CD4-positive, alpha-beta T cell treated with Interleukin-15 for 1 hour (primary cell): Measurements from ENCODE around the gene GAP43.
"Not testable (repeated sequence)": the region's sequence is repeated elsewhere in the genome, so short reads cannot be mapped to it uniquely, and the experiment has no call there.

Source experiments
- DNase-seq: peaks from one replicate; pipeline ENCODE4 v3.0.0-alpha.2; 2020

GAP43 gene

DNA sequence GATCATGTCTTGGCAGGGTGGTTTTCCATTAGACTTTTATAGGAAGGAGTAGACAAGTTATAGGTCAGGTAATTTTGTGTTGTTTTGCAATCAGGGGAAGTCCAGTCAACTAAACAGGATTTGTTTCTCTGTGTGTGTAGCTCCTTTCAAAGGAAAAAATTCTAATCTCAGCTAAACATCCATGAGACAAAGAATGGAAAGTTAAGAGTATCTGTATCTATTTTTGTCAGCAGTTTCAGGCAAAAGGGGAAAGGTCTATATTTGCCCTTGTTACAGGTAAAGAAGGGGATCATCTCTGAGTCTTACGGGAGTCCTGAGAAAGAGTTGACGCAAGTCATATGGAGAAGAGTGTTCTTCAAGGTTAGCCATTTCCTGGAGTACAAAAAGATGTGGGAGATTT lies 79.3 kb downstream of the GAP43 start:
- no peak for DNase-seq

GRCh38 chr3:115704661-115705338 lies 81.5 kb downstream of the GAP43 start:
- DNase-seq: no peak

GRCh38 chr3:115706311-115706829 lies 83.1 kb downstream of the GAP43 start:
- DNase-seq: no peak

DNA sequence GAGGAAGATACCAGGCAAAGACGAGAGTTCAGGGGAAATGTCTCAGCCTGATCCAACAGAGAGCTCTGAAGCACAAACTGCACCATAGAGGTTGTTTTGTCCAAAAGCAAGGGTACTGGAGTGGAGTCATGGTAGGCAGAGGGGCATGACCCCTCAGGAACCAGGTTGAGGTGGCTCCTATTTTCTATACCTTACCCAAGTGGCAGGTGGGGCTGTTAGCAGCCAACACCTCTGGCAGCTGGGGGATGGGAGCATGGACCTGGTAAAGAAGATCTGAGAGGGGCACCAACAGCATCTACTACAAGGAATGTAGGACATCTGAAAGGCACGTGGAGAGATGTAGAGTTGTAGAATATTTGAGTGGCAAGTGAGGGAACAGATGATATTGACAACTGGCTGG lies 85.2 kb downstream of the GAP43 start:
- no peak for DNase-seq

DNA sequence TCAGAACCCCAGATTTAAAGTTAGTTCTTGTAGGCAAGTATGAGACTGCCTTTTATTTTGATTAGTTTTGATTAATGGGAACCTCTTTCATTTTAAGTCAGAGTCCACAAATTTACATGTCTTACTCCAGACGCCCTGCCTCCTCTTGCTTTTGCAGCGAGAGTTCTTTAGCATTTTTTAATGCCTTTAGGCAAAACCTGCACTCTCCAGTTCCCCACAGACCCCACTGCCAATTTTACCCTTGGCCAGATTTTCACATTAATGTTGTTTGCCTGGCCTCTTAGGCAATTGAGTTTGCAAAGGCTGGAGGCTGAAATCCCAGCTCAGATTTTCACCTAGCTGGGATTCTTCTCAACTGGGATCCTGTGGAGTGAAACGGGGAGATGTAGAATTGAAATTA lies 85.8 kb downstream of the GAP43 start:
- no peak for DNase-seq

DNA sequence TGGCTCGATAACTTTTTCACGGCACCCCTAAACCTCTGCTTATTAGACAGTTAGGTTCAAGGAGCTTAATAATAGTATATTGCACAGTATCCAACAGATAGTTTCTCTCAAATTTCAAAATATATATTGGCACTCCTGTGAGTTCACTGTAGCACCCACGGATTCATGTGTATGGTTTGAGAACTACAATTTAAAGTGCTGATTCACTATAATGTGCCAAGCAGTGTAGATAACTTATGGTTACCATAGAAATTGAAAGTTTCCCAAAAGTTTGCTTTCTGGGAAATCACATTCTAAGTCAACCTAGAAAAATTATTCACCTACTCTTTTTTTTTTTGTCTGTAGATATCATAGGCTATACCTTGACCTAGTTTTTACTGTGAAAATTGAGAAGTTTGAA lies 86.6 kb downstream of the GAP43 start:
- no peak for DNase-seq

- DNase-seq: no peak
Observed at GRCh38 chr3:115710799-115711198, 87.5 kb downstream of the GAP43 start.

DNA sequence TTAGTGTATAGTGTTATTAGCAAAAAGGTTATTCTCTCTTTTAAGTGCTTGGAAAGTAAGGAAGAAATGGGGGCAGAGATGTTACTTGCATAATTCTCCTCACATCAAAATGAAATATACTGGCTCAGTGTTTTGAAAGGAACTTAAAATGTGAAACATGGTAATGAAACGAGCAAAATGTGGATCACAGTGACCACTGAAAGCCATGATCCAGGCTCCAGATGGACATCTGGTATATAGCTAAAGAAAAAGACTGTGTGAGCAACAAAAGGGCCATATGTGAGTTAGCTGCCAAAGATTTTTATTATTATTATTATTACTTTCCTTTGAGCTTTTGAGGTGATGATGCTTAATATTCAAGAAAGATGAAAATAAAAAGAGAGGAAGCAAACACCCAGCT lies 89.6 kb downstream of the GAP43 start:
- DNase-seq: no peak

- no peak for DNase-seq
Observed at GRCh38 chr3:115713284-115713683, 90.0 kb downstream of the GAP43 start.

- no peak for DNase-seq
Observed at GRCh38 chr3:115715241-115715745, 92.0 kb downstream of the GAP43 start.

- no peak for DNase-seq
Observed at GRCh38 chr3:115720983-115721382, 97.7 kb downstream of the GAP43 start.

DNA sequence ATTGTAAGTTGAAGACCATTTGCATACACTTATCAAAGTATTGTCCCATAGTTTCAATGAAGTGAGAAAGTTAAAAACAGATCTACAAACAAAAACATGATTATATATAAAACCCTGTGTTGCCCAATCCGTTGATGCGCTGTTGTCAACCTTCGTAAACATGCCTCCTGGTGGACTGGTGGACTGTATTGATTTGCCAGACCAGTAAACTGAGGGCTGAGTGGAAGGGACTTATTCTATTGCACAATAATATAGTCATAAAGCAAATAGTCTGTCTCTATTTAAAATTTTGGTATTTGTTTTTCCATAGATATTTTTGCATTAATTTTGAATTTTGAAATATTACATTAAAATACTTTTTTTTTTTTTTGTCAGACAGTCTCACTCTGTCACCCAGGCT lies 102.5 kb downstream of the GAP43 start:
- no peak for DNase-seq

- no peak for DNase-seq
Observed at GRCh38 chr3:115727135-115727534, 103.8 kb downstream of the GAP43 start.

DNA sequence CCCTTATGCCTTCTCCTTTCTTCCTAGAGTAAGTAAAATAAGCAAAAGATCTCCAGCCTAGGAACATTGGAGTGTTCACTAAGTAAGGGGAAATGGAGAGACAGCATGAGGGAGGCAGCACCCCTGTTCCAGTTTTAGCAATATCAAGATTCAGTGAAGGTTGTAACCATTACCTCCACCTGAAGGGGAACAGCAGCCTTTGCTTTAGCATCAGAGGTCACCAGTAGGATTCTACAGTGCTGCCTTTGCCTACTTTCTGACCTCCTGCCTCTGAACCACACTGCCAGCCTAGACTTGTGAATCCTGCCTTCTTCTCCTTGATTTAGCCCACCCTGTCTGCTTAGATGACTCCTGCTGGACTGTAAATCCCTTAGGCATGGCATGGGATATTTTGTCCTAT lies 104.7 kb downstream of the GAP43 start:
- no peak for DNase-seq

DNA sequence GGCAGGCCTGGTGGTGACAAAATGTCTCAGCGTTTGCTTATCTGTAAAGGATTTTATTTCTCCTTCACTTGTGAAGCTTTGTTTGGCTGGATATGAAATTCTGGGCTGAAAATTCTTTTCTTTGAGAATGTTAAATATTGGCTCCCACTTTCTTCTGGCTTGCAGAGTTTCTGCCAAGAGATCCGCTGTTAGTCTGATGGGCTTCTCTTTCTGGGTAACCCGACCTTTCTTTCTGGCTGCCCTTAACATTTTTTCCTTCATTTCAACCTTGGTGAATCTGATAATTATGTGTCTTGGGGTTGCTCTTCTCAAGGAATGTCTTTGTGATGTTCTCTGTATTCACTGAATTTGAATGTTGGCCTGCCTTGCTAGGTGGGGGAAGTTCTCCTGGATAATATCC lies 113.0 kb downstream of the GAP43 start:
- DNase-seq: not testable (repeated sequence)

GRCh38 chr3:115741650-115742049 lies 118.3 kb downstream of the GAP43 start:
- no peak for DNase-seq

DNA sequence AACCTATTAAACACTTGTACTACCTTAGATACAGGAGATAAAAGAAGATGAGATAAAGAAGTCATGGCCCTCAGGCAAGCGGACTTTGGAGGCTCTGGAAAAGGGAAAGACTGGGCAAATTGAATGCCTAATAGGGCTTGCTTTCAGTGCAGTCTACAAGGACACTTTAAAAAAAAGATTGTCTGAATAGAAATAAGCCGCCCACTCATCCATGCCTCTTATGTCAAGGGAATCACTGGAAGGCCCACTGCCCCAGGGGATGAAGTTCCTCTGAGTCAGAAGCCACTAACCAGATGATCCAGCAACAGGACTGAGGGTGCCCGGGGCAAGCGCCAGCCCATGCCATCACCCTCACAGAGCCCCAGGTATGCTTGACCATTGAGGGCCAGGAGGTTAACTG lies 121.2 kb downstream of the GAP43 start:
- not testable (repeated sequence) for DNase-seq

- DNase-seq: not testable (repeated sequence)
Observed at GRCh38 chr3:115752978-115753377, 129.7 kb downstream of the GAP43 start.

GRCh38 chr3:115758076-115758763 lies 134.9 kb downstream of the GAP43 start:
- no peak for DNase-seq

- no peak for DNase-seq
Observed at GRCh38 chr3:115760716-115761115, 137.4 kb downstream of the GAP43 start.

- no peak for DNase-seq
Observed at GRCh38 chr3:115761927-115762305, 138.6 kb downstream of the GAP43 start.

- DNase-seq: no peak
Observed at GRCh38 chr3:115766587-115767482, 143.5 kb downstream of the GAP43 start.

DNA sequence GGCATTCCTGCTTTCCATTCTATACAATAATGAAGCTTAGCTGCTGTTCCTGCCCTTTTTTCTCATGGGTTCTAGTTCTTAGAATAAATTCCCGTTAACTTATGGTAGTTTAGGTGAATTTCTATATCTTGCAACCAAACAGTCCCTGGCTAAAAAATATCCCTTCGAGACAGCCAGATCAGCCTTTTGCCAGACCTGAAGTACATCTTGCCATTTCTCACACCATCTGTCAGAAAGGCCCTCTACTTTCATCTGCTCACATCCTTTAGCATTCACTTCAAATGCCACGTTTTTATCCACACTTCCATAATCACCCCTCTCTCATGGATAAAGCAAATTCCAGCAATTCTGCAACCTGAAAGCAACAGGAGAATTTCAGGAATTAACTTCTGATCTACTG lies 145.4 kb downstream of the GAP43 start:
- DNase-seq: no peak
